ENCODE measurements around the gene NECTIN2. TPM values are rescaled to one million over a fixed set of nuclear protein-coding genes. Genes with fewer than 3 reads are reported as not detected.

NECTIN2 gene
- total RNA-seq, 4 donors from 2014 or later: 75.2 to 91.1 (median 82.4) TPM

- TF ChIP-seq CTCF (IDR thresholded peaks at IDR 0.05): no peak
- no peak for TF ChIP-seq POLR2A (IDR thresholded peaks at IDR 0.05)
- no peak for DNase-seq (ENCODE audit: low spot score in 2 of 2)
- intact Hi-C loops (cut with DNase I; ENCODE audit: low total_unique reads): no loop called here
- no peak overlapping the region for H3K4me3 ChIP-seq (ENCODE audit: low read depth, poor library complexity, severe bottlenecking)
- 40 to 61% methylated on average over 13 of the region's 13 CpGs for WGBS, 2 donors
Observed at GRCh38 chr19:44810234-44811121, 35.6 kb upstream of the NECTIN2 start.

GRCh38 chr19:44811122-44811419 lies 35.0 kb upstream of the NECTIN2 start:
- TF ChIP-seq POLR2A (IDR thresholded peaks at IDR 0.05): no peak
- no peak for TF ChIP-seq CTCF (IDR thresholded peaks at IDR 0.05)
- H3K4me3 ChIP-seq (ENCODE audit: low read depth, poor library complexity, severe bottlenecking): no peak overlapping the region
- 87 to 95% methylated on average over 7 of the region's 7 CpGs for WGBS, 2 donors
- intact Hi-C loops (cut with DNase I; ENCODE audit: low total_unique reads): no loop called here
- no peak for DNase-seq (ENCODE audit: low spot score in 2 of 2)

- 84 to 85% methylated on average over 18 to 25 of the region's 28 CpGs for whole genome bisulfite sequencing, 2 donors
- TF ChIP-seq CTCF (IDR thresholded peaks at IDR 0.05) (no peak), POLR2A (IDR thresholded peaks at IDR 0.05) (no peak)
- no peak overlapping the region for H3K4me3 ChIP-seq (ENCODE audit: low read depth, poor library complexity, severe bottlenecking)
- DNase-seq (ENCODE audit: low spot score in 2 of 2): no peak
- intact Hi-C loops (cut with DNase I; ENCODE audit: low total_unique reads): no loop called here
Observed at GRCh38 chr19:44812142-44812718, 33.9 kb upstream of the NECTIN2 start.

DNA sequence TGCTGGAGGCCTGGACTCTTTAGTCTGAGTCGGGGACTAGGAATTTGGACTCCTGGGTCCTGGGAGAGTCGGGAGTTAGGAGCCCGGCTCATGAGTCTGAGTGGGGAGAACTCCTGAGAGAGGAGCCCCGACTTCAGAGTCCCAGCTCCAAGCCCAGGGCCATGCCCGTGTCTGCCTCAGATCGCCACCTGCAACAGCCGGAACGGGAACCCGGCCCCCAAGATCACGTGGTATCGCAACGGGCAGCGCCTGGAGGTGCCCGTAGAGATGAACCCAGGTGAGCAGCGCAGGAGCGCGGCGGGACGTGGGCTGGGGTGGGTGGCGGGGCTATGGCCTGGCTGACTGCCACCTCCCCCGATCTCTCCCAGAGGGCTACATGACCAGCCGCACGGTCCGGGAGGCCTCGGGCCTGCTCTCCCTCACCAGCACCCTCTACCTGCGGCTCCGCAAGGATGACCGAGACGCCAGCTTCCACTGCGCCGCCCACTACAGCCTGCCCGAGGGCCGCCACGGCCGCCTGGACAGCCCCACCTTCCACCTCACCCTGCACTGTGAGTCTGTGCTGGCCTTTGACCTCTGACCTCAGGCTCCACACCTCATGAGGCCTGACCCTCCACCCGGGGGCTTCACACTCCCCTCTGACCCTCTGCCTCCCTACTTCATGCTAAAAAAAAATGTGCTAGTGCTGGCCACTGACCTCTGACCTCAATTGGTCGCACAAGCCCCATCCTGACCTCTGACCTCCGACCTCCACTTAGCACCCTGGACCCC lies 32.8 kb upstream of the NECTIN2 start:
- WGBS, 2 donors: 84 to 87% methylated on average over 29 to 38 of the region's 38 CpGs
- intact Hi-C loops (cut with DNase I; ENCODE audit: low total_unique reads): no loop called here
- H3K4me3 ChIP-seq (ENCODE audit: low read depth, poor library complexity, severe bottlenecking): no peak overlapping the region
- TF ChIP-seq POLR2A (IDR thresholded peaks at IDR 0.05) (no peak), CTCF (IDR thresholded peaks at IDR 0.05) (no peak)
- no peak for DNase-seq (ENCODE audit: low spot score in 2 of 2)

- no peak for DNase-seq (ENCODE audit: low spot score in 2 of 2)
- no peak overlapping the region for H3K4me3 ChIP-seq (ENCODE audit: low read depth, poor library complexity, severe bottlenecking)
- WGBS, 2 donors: 91 to 94% methylated on average over 16 of the region's 16 CpGs
- no peak for TF ChIP-seq POLR2A (IDR thresholded peaks at IDR 0.05)
- no peak for TF ChIP-seq CTCF (IDR thresholded peaks at IDR 0.05)
- intact Hi-C loops (cut with DNase I; ENCODE audit: low total_unique reads): no loop called here
Observed at GRCh38 chr19:44813841-44814470, 32.1 kb upstream of the NECTIN2 start.
